ENCODE measurements around the gene PEAK1.

Gene PEAK1

GRCh38 chr15:77060546-77060945 is 359.4 kb downstream of the PEAK1 start:
- no peak for DNase-seq (ENCODE audit: low read depth in 2 of 2)

- DNase-seq (ENCODE audit: low read depth in 2 of 2) = no peak
Measured at GRCh38 chr15:77059786-77060361, 360.0 kb downstream of the PEAK1 start.

DNA sequence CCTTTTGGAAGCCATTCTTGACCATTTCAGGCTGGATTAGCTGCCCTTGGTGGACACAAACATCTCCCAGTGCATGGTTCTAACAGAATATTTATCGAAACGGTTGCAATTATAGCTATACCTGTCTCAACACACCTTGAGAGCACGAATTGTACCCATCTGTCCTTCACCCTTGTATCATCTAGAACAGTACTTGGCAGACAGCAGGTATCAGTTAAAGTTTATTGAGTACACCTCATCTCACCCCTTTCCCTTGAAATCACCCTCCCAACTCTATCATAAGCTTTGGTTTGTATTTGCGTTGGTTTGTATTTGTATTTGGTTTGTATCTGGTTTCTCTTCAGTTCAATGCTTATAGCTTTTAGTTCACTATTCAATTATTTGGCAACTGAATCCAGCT is 361.4 kb downstream of the PEAK1 start:
- no peak for DNase-seq (ENCODE audit: low read depth in 2 of 2)

DNA sequence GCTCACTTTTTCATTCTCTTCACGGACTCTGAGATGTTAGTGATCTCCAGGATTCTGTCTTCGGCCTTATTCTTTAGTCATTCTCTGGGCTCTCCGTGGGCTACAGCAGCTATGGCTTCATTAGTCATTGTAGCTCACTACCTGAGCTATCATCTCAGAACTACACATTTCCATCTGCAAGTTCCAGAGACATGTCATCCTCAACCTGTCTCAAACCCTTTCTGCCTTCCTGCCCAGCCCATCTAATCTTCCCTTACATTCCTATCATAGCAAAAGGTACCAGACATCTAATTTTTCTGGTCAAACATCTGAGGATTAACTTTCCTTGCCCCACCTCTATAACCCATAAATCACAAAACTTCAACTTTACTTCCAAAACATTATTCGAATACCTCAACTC is 362.2 kb downstream of the PEAK1 start:
- DNase-seq (ENCODE audit: low read depth in 2 of 2) = no peak

GRCh38 chr15:77057072-77057471 is 362.8 kb downstream of the PEAK1 start:
- DNase-seq (ENCODE audit: low read depth in 2 of 2) = no peak

GRCh38 chr15:77053709-77054108 is 366.2 kb downstream of the PEAK1 start:
- DNase-seq (ENCODE audit: low read depth in 2 of 2) = no peak

DNA sequence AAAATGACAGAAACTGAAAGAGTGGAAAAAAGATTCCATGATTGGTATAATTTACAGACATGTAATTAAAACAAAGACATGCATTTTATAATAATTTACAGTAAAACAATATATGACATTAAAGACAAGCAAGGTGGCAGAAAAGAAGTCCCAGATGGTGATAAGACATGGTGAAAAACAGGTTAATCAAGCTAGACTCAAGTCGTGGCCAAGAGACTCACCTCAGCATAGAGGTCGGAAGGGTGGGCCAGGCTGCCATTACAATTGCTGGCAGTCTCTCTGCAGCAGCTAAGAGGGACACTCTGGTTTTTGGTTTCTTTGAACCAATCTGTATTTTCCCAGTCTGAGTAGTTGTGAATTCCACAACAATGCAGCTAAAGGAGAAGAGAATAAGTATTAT is 367.3 kb downstream of the PEAK1 start:
- no peak for DNase-seq (ENCODE audit: low read depth in 2 of 2)
